Osteoblast (primary cell): ENCODE data around the gene MT1X. TPM values are rescaled to one million over a fixed set of nuclear protein-coding genes. Genes with fewer than 3 reads are reported as not detected.
"Not testable (repeated sequence)": the region's sequence is repeated elsewhere in the genome, so short reads cannot be mapped to it uniquely, and the experiment has no call there.

Experiments used
- DNase-seq: peaks from one replicate; pipeline ENCODE4 v3.0.0; 2011; ENCODE audit warnings: low spot score, mixed read lengths; ENCODE audit not compliant: insufficient read length; ENCODE audit errors: missing footprints
- H2AFZ ChIP-seq: 2 replicates; pipeline ENCODE4 v1.6.0; 2011; ENCODE audit warnings: mild to moderate bottlenecking, low read length
- H3K27ac ChIP-seq: 2 replicates; pipeline ENCODE4 v1.5.1; 2011; ENCODE audit warnings: mild to moderate bottlenecking, low read depth, low read length, moderate library complexity
- H3K27me3 ChIP-seq: 2 replicates; pipeline ENCODE4 v1.6.0; 2012; ENCODE audit warnings: mild to moderate bottlenecking, control low read depth, inconsistent platforms, low read length, moderate library complexity; ENCODE audit not compliant: insufficient read depth
- H3K36me3 ChIP-seq: 2 replicates; pipeline ENCODE4 v1.5.1; 2011; ENCODE audit warnings: mild to moderate bottlenecking, low read length, control low read depth, moderate library complexity; ENCODE audit not compliant: insufficient read depth
- H3K4me1 ChIP-seq: 2 replicates; pipeline ENCODE4 v1.5.1; 2011; ENCODE audit warnings: mild to moderate bottlenecking, low read length, control low read depth, moderate library complexity; ENCODE audit not compliant: insufficient read depth
- H3K4me2 ChIP-seq: 2 replicates; pipeline ENCODE4 v1.6.0; 2011; ENCODE audit warnings: mild to moderate bottlenecking, low read length; ENCODE audit not compliant: insufficient read depth
- H3K4me3 ChIP-seq: fragments of 200-600 bp; sonication (generic); 3 replicates; pipeline ENCODE4 v1.5.1; 2012; ENCODE audit warnings: mild to moderate bottlenecking, low read length, inconsistent platforms; ENCODE audit not compliant: insufficient read depth
- H3K79me2 ChIP-seq: 2 replicates; pipeline ENCODE4 v1.6.0; 2012; ENCODE audit warnings: mild to moderate bottlenecking, low read length, control low read depth, inconsistent platforms; ENCODE audit not compliant: insufficient read depth
- H3K9me3 ChIP-seq: 2 replicates; pipeline ENCODE4 v1.5.1; 2011; ENCODE audit warnings: low read depth, low read length, control low read depth
- H4K20me1 ChIP-seq: 2 replicates; pipeline ENCODE4 v1.6.0; 2012; ENCODE audit warnings: mild to moderate bottlenecking, low read length, control low read depth; ENCODE audit not compliant: insufficient read depth
- CTCF ChIP-seq: IDR thresholded peaks from 2 replicates; pipeline ENCODE4 v1.5.1; 2011; ENCODE audit warnings: mild to moderate bottlenecking, low read depth, low read length, moderate library complexity; ENCODE audit errors: extremely low read depth
- total RNA-seq: library from RNA; depleted of rRNA; stranded (reverse); fragments of >200 nt; gene quantifications from 2 replicates; pipeline ENCODE4 v1.2.3, GENCODE V29; 2012

MT1X gene
- total RNA-seq, 1 donor = 81.4 TPM

DNA sequence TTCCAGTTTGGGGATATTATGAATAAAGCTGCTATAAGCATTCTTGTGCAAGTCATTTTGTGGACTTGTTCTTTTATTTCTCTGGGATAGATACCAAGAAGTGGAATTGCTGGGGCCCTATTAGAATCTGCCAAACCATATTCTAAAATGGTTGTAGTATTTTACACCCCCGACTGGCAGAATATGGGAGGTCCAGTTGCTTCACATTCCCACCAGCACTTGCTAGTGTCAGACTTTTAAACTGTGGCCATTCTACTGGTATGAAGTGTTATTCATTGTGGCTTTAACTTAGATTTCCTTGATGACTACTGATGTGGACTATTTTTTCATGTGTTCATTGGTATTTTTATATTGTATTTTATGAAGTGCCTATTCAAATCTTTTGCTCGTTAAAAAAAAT, 29.6 kb downstream of the MT1X start:
- Histone ChIP-seq H2AFZ (no peak overlapping the region), H3K4me1 (no peaks in the 10 kb centered on the region), H3K79me2 (no peaks in the 10 kb centered on the region), H3K36me3 (no peaks in the 10 kb centered on the region), H3K27me3 (peaks cover 5% of the 10 kb centered on the region), H3K9me3 (no peaks in the 10 kb centered on the region), H3K4me3 (no peak overlapping the region), H3K4me2 (no peak overlapping the region), H4K20me1 (no peaks in the 10 kb centered on the region), H3K27ac (no peak overlapping the region)
- DNase-seq = peak; percentile 79
- TF ChIP-seq CTCF = no peak

- Histone ChIP-seq H2AFZ (no peak overlapping the region), H3K4me3 (no peak overlapping the region), H3K4me2 (no peak overlapping the region), H3K4me1 (no peaks in the 10 kb centered on the region), H3K79me2 (no peaks in the 10 kb centered on the region), H3K36me3 (no peaks in the 10 kb centered on the region), H4K20me1 (no peaks in the 10 kb centered on the region), H3K9me3 (no peaks in the 10 kb centered on the region), H3K27ac (no peak overlapping the region), H3K27me3 (no peaks in the 10 kb centered on the region)
- TF ChIP-seq CTCF = no peak
- DNase-seq = no peak
Observed at GRCh38 chr16:56713794-56714193, 31.5 kb downstream of the MT1X start.

GRCh38 chr16:56715126-56715525, 32.9 kb downstream of the MT1X start:
- H3K27me3 ChIP-seq = peaks cover 4% of the 10 kb centered on the region
- no peaks in the 10 kb centered on the region for H4K20me1 ChIP-seq
- H2AFZ ChIP-seq = no peak overlapping the region
- H3K4me1 ChIP-seq = no peaks in the 10 kb centered on the region
- no peaks in the 10 kb centered on the region for H3K9me3 ChIP-seq
- H3K4me3 ChIP-seq = no peak overlapping the region
- DNase-seq = no peak
- no peak overlapping the region for H3K27ac ChIP-seq
- no peak overlapping the region for H3K4me2 ChIP-seq
- TF ChIP-seq CTCF = no peak
- H3K79me2 ChIP-seq = no peaks in the 10 kb centered on the region
- no peaks in the 10 kb centered on the region for H3K36me3 ChIP-seq

GRCh38 chr16:56716761-56717160, 34.5 kb downstream of the MT1X start:
- Histone ChIP-seq H3K27ac (no peak overlapping the region), H3K4me1 (no peaks in the 10 kb centered on the region), H3K36me3 (no peaks in the 10 kb centered on the region), H4K20me1 (no peaks in the 10 kb centered on the region), H3K79me2 (no peaks in the 10 kb centered on the region), H3K9me3 (no peaks in the 10 kb centered on the region), H3K27me3 (peaks cover 4% of the 10 kb centered on the region), H3K4me3 (no peak overlapping the region), H3K4me2 (no peak overlapping the region), H2AFZ (no peak overlapping the region)
- TF ChIP-seq CTCF = no peak
- DNase-seq = no peak

GRCh38 chr16:56717532-56717931, 35.3 kb downstream of the MT1X start:
- not testable (repeated sequence) for H3K27ac ChIP-seq, DNase-seq

More at GRCh38 chr16:56717532-56717931, 35.3 kb downstream of the MT1X start:
- not testable (repeated sequence) for H3K4me2 ChIP-seq, H3K4me3 ChIP-seq, H3K79me2 ChIP-seq, H3K4me1 ChIP-seq, H2AFZ ChIP-seq, H3K9me3 ChIP-seq, H4K20me1 ChIP-seq, H3K36me3 ChIP-seq, H3K27me3 ChIP-seq
